ENCODE results near the gene RHOBTB3.
A peak's percentile ranks its signal among the peaks of the same experiment; 100 is the strongest.
"Not testable (repeated sequence)": the region's sequence is repeated elsewhere in the genome, so short reads cannot be mapped to it uniquely, and the experiment has no call there.

RHOBTB3 gene

DNA sequence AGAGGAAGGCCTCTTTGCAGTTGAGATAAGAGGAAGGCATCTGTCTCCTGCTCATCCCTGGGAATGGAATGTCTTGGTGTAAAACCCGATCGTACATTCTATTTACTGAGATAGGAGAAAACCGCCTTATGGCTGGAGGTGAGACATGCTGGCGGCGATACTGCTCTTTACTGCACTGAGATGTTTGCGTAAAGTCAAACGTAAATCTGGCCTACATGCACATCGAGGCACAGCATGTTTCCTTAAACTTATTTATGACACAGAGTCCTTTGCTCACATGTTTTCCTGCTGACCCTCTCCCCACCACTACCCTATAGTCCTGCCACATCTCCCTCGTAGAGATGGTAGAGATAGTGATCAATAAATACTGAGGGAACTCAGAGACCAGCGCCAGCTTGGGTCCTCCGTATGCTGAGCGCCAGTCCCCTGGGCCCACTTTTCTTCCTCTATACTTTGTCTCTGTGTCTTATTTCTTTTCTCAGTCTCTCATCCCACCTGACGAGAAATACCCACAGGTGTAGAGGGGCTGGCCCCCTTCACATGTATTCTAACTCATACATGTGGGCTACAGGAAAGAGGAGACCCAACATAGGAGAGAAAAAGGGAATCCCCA is 80.4 kb downstream of the RHOBTB3 start:
- peaks cover 22% of the 10 kb centered on the region for H3K4me1 ChIP-seq

GRCh38 chr5:95812074-95812471 is 80.9 kb downstream of the RHOBTB3 start:
- Histone ChIP-seq H3K9me3 (no peaks in the 10 kb centered on the region), H3K36me3 (replicated peaks) (no peaks in the 10 kb centered on the region), H3K4me3 (no peak overlapping the region), H3K27me3 (ENCODE audit: low read depth) (no peaks in the 10 kb centered on the region), H3K4me1 (peaks cover 22% of the 10 kb centered on the region)
- DNase-seq (ENCODE audit: low spot score in 2 of 2), result no peak
- in situ Hi-C loops (cut with MboI; ENCODE audit: low sequenced_read_pairs), result no loop called here

More for the DNA sequence above, 80.4 kb downstream of the RHOBTB3 start:
- H3K27me3 ChIP-seq (ENCODE audit: low read depth); in situ Hi-C loops (cut with MboI; ENCODE audit: low sequenced_read_pairs); H3K4me3 ChIP-seq; DNase-seq (ENCODE audit: low spot score in 2 of 2); H3K36me3 ChIP-seq (replicated peaks); H3K9me3 ChIP-seq: not testable (repeated sequence)

- H3K9me3 ChIP-seq; H3K4me3 ChIP-seq; H3K27me3 ChIP-seq (ENCODE audit: low read depth); DNase-seq (ENCODE audit: low spot score in 2 of 2); in situ Hi-C loops (cut with MboI; ENCODE audit: low sequenced_read_pairs); H3K36me3 ChIP-seq (replicated peaks): not testable (repeated sequence)
- peaks cover 22% of the 10 kb centered on the region for H3K4me1 ChIP-seq
Measured at GRCh38 chr5:95813035-95813434, 81.9 kb downstream of the RHOBTB3 start.

DNA sequence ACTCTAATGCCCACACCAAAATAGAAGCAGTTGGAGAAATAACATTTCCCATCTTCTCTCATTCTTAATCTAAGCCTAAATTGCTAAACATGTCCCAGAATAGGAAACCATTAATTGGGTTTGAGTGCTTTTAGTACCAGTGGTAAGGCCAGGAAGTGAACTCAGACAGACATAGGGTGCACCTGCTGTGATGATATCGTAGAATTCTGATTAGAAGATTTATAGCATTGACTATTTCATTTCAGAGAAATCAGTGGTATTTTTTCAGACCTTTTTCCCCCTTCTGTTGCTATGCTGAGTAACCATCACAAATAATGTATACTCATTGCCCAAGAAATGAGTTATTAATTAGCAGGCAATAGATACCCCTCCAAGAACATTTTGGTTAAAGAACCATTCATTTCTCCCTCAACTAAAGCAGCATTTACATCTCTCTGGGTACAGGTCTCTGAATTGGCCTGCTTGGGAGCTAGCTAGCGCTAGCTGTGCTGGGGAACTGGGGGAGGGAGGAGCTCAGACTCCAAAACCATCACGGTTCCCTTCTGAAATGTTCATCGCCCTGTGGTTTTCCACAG is 84.1 kb downstream of the RHOBTB3 start:
- H3K36me3 ChIP-seq (replicated peaks), result no peaks in the 10 kb centered on the region

DNA sequence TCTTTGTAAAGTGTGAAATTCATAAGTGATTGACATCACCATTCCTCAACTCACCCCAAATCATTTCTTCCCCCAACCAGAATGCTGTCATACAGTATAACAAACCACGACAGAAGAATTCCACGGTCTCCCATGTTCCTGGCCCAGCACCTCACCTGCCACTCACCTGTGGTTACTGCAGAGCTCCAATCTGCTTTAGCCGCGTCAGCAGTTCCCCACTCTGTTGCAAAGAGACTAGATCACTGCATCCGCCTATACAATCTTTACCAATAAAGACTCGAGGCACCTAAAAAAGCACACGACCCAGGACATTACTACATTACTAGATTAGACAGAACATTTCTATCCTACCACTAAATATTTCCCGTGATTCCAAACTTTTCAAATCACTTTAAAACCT is 85.2 kb downstream of the RHOBTB3 start:
- peaks cover 4% of the 10 kb centered on the region; the same call in 1 of the 2 replicates for H3K4me1 ChIP-seq

More for the DNA sequence above, 84.1 kb downstream of the RHOBTB3 start:
- in situ Hi-C loops (cut with MboI; ENCODE audit: low sequenced_read_pairs), result no loop called here
- Histone ChIP-seq H3K9me3 (no peaks in the 10 kb centered on the region), H3K27me3 (ENCODE audit: low read depth) (no peaks in the 10 kb centered on the region), H3K4me3 (no peak overlapping the region), H3K4me1 (peaks cover 4% of the 10 kb centered on the region)
- no peak for DNase-seq (ENCODE audit: low spot score in 2 of 2)

GRCh38 chr5:95816776-95817175 is 85.6 kb downstream of the RHOBTB3 start:
- no peak for DNase-seq (ENCODE audit: low spot score in 2 of 2)

More for the DNA sequence above, 85.2 kb downstream of the RHOBTB3 start:
- Histone ChIP-seq H3K9me3 (no peaks in the 10 kb centered on the region), H3K4me3 (no peak overlapping the region), H3K36me3 (replicated peaks) (no peaks in the 10 kb centered on the region), H3K27me3 (ENCODE audit: low read depth) (no peaks in the 10 kb centered on the region)
- no peak for DNase-seq (ENCODE audit: low spot score in 2 of 2)
- in situ Hi-C loops (cut with MboI; ENCODE audit: low sequenced_read_pairs), result no loop called here

DNA sequence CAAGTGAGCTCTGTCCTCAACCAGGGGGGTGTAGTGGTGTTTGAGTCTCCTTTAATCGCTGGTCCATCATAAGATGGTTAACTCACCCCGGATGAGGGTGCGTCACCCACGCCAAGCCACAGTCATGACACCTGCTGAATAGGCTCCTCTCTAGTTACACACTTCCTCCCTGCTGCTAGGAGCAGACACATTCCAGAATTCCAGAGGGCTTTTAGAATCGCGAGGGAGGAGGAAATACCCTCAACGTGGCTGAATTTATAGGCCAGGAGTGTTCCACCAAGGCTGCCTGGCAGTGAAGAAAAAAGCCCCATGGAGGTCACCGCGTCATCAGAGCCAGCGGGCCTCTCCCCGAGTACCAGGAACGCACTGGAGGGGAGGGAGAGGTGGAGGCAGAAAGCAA is 86.3 kb downstream of the RHOBTB3 start:
- Histone ChIP-seq H3K4me3 (no peak overlapping the region), H3K9me3 (no peaks in the 10 kb centered on the region), H3K27me3 (ENCODE audit: low read depth) (no peaks in the 10 kb centered on the region), H3K36me3 (replicated peaks) (no peaks in the 10 kb centered on the region), H3K4me1 (peaks cover 8% of the 10 kb centered on the region)
- DNase-seq (ENCODE audit: low spot score in 2 of 2), result no peak
- in situ Hi-C loops (cut with MboI; ENCODE audit: low sequenced_read_pairs), result no loop called here

More at GRCh38 chr5:95816776-95817175, 85.6 kb downstream of the RHOBTB3 start:
- Histone ChIP-seq H3K27me3 (ENCODE audit: low read depth) (no peaks in the 10 kb centered on the region), H3K4me1 (peaks cover 6% of the 10 kb centered on the region), H3K9me3 (no peaks in the 10 kb centered on the region), H3K36me3 (replicated peaks) (no peaks in the 10 kb centered on the region), H3K4me3 (no peak overlapping the region)
- in situ Hi-C loops (cut with MboI; ENCODE audit: low sequenced_read_pairs), result no loop called here

DNA sequence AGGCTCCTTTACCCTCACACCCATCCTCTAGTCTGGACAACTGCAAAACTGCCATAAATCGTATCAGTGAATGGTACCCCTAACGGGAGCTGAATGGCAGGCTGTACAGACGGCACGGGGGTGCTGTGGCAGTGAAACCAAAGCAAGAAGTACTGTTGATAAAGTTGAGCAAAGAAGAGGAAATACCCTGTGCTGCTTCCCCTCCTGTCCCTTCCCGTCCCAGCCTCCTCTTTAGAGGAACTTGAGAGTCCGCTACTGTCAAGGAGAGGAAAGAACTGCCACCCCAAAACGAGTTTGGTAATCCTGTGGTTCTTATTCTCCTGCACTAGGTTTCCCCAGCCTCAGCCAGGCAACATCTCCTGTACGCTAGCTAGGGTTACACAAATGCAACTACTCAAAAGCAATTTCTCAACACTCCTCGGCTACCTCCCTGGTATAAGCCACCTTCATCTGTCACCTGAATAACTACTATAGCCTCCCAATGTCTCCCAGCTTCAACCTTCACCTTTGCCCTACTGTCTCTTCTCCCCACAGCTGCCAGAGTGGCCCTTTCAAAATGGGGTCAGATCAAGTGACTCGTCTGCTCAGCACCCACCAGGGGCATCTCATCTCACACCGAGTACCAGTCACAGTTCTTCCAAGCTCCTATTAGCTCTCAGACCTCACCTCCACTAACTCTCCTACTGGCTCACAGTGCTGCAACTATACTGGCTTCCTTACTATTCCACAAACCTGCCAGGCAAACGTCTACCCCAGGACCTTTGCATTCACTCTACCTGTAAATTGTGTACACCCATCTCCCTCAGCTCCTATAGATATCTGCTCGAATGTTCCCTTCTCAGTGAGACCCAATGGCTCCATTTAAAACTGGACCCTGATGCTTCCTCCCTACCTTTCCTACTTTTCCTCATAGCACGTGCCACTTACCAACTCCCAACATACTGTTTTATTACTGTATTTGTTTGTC is 87.3 kb downstream of the RHOBTB3 start:
- no peaks in the 10 kb centered on the region for H3K27me3 ChIP-seq (ENCODE audit: low read depth)
- no peaks in the 10 kb centered on the region for H3K36me3 ChIP-seq (replicated peaks)
- H3K4me1 ChIP-seq, result peaks cover 13% of the 10 kb centered on the region
- no peaks in the 10 kb centered on the region for H3K9me3 ChIP-seq
- no peak for DNase-seq (ENCODE audit: low spot score in 2 of 2)
- in situ Hi-C loops (cut with MboI; ENCODE audit: low sequenced_read_pairs), result no loop called here
- H3K4me3 ChIP-seq, result no peak overlapping the region

GRCh38 chr5:95821110-95822021 is 90.2 kb downstream of the RHOBTB3 start:
- H3K9me3 ChIP-seq, result no peaks in the 10 kb centered on the region
- no peaks in the 10 kb centered on the region for H3K36me3 ChIP-seq (replicated peaks)
- H3K27me3 ChIP-seq (ENCODE audit: low read depth), result no peaks in the 10 kb centered on the region
- in situ Hi-C loops (cut with MboI; ENCODE audit: low sequenced_read_pairs), result no loop called here
- peak overlapping the region; percentile 53 for H3K4me3 ChIP-seq
- peaks cover 13% of the 10 kb centered on the region for H3K4me1 ChIP-seq
- no peak for DNase-seq (ENCODE audit: low spot score in 2 of 2)

DNA sequence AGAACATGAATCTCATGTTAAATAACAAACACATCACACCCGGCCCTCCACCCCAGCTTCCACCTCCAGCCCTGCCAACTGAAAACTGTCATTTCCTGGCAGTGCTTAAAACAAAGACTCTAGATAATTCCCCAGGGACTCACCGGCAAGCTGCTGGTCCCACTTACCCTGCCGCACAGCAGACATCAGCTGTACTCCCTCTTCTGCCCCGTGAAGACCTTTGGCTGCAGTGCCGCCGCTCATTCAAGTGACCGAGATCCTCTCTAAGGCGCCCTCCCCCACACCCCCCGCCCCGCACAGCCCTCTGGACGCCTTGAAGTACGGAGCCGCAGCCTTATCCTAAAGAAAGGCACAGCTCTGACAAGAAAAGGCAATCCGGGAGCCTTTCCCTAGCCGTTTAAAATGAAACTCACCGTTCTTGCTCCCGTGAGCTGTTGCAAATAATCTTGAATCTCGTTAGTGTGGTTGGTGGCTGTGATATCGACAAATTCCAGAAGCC is 91.0 kb downstream of the RHOBTB3 start:
- DNase-seq (ENCODE audit: low spot score in 2 of 2), result peak; percentile 22 to 63
- H3K9me3 ChIP-seq, result no peaks in the 10 kb centered on the region
- H3K4me3 ChIP-seq, result peak overlapping the region; percentile 53
- H3K36me3 ChIP-seq (replicated peaks), result no peaks in the 10 kb centered on the region
- H3K4me1 ChIP-seq, result peaks cover 13% of the 10 kb centered on the region
- no peaks in the 10 kb centered on the region for H3K27me3 ChIP-seq (ENCODE audit: low read depth)
- in situ Hi-C loops (cut with MboI; ENCODE audit: low sequenced_read_pairs), result no loop called here

- Histone ChIP-seq H3K36me3 (replicated peaks) (no peaks in the 10 kb centered on the region), H3K4me3 (peak within 1 kb of the TSS; percentile 53), H3K27me3 (ENCODE audit: low read depth) (no peaks in the 10 kb centered on the region), H3K4me1 (peaks cover 13% of the 10 kb centered on the region), H3K9me3 (no peaks in the 10 kb centered on the region)
- DNase-seq (ENCODE audit: low spot score in 2 of 2), result peak; percentile 75 to 79
- in situ Hi-C loops (cut with MboI; ENCODE audit: low sequenced_read_pairs), result no loop called here
Measured at GRCh38 chr5:95822542-95823181, 91.5 kb downstream of the RHOBTB3 start, which contains the start of gene GLRX. GLRX (minus strand) TSS chr5:95822726; CDS start chr5:95822662, 64 bp downstream.

- in situ Hi-C loops (cut with MboI; ENCODE audit: low sequenced_read_pairs), result no loop called here
- no peak for DNase-seq (ENCODE audit: low spot score in 2 of 2)
- no peaks in the 10 kb centered on the region for H3K36me3 ChIP-seq (replicated peaks)
- peaks cover 13% of the 10 kb centered on the region for H3K4me1 ChIP-seq
- no peak overlapping the region for H3K4me3 ChIP-seq
- H3K9me3 ChIP-seq, result no peaks in the 10 kb centered on the region
- H3K27me3 ChIP-seq (ENCODE audit: low read depth), result no peaks in the 10 kb centered on the region
Measured at GRCh38 chr5:95823218-95823737, 92.1 kb downstream of the RHOBTB3 start.

All from HAP-1 (cell line).